Stimulated activated CD8-positive, alpha-beta memory T cell treated with anti-CD3 and anti-CD28 coated beads, Interleukin-15, amount 100 ng/mL, for 48 hours (primary cell): ENCODE results near the gene CRNN.

Experiments
- DNase-seq, 2 donors: peaks; one replicate each; pipeline ENCODE4 v3.0.0-alpha.2; 2020; ENCODE audit warnings: low read depth in 2 of 2

Gene CRNN

DNA sequence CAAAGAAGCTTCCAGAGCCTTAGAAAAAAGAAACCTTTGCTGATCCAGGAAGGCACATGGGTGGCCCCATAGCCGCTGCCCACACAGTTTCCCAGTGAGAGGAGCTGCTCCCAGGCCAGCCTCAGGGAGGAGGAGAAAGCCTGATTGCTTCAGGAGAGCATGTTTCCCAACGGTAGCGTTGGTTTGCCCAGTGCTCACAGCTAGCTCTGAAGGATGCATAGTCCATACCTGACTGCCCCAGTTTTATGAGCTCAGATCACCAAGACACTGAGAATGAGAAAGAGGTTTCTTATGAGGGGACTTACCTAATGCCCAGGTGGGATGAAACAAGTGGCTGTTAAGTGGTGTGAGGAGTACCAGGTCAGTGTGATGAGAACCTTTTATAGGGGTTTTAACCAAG, at the start of gene CRNN:
Gene CRNN, minus strand, starts transcription at position 355 of the 400 bp plus-strand sequence. CDS start 2,030 bp downstream, outside the sequence.
- DNase-seq = no peak

DNA sequence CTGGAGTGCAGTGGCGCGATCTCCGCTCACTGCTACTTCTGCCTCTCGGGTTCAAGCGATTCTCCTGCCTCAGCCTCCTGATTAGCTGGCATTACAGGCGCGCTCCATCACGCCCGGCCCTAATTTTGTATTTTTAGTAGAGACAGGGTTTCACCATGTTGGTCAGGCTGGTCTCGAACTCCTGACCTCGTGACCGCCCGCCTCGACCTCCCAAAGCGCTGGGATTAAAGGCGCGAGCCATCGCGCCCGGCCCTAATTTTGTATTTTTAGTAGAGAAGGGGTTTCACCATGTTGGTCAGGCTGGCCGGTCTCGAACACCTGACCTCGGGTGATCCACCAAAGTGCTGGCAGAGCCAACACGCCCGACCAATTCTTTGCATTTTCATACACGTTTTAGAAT, 48.6 kb upstream of the CRNN start:
- DNase-seq = no peak

DNA sequence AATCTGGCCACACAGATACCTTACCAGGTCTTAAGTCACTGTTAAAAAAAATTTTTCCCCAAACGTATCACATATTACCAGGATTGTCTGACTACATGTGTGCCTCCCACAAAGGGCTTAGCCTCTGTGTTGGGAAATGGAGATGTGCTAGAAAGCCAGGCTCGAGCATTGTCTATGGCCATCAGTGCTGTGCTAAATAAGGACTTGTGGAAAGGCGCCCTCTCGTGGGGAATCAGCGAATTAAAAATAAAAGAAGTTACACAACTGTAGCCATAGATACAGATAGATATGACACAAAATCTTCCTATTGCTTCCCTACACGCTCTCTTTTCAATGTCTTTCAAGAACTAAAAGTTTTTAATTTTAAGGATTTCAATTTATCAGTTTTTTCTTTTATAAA, 47.5 kb upstream of the CRNN start:
- peak in 1 of 2 donors; percentile 27 for DNase-seq

DNA sequence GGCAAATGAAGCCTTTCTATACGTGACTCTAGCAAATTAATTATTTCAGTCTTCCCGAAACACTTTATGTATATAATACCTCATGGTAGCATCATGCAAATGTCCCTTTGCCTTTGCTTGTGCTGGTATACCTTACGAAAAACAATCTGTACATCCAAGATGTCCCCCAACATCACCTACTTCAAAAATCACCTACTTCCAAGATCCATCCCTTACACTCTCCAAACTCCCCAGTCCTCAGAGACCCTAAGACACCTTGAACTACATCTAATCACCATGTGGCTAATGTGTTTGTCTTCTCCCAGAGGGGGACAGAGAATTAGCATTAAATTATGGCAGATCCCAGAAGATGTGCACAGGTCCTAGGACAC, 46.5 kb upstream of the CRNN start:
- no peak for DNase-seq

DNA sequence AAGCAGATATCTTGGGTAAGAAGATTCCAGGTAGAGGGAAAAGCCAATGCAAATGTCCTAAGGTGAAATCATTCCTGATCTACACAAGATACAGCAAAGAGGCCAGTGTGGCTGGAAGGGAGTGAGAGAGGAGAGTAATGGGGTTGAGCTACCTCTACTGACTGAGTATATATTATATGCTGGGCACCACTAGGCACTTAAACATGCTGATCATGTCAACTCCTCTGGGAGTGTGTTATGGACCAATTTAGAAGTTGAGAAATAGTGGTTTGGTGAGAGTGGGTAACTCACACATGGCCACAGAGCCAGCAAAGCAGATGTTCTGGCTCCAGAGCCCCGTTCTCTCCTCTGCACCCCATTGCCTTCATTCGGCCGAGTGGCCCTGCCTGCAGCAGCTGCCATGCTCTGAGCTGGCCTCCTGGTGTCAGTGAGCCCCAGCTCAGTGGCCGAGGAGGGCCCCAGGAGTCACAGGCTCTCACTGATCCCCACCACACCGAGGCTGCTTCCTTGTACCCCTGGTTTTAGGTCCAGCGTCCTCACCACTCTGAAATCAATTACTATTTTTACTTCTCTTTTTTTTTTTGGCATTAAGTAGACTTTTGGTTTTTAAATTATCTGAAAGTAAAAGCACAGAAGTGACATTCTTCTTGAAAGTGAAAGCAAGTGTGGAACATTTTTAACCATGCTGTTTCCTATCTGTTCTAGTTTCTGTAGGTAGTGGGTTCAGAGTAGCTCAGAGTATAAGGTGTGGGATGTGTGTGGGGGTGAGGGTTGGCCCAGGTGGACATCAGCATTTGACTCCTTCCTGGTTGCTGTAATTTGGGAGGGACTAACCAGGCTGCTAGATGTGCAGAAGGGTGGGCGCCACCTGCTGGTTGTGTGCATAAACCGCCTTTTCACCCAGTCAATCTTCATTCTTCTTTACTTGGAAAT, 45.8 kb upstream of the CRNN start:
- peak; percentile 49 to 65 for DNase-seq

DNA sequence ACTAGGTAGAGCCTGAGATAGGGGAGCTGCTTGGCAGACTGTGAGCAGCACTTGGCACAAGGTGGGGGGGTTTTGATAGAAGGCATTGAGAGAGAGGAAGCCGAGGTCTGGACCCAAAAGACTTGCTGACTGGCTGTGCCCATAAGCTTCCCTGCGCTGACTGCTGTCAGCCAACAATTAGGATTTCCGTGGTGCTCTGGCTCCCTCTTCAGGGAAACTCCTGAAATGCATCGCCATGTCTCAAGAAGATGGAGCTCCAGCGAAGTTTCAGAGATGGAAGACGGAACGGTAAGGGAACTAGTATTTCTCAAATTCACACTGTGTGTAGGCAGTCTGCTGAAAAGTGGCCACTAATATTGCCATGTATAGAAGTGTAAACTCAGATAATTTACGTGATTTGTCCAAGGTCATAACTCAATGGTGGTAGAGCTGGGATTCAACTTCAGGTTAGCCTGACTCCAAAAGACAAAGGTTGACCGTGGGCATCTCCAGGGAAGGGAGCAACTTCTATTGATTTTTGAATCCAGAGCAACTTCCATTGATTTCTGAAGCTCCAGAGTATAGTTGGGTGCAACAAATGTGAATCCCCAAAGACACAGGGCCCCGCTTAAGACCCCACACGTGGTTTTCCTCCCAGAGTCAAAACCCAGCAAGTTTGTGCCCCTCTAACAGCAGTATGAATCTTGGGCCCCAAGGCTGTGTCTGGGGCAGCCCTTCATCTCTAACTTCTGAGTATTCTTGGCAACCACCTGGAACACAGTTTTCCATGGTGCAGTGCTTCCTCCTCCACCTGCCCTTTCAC, 44.5 kb upstream of the CRNN start:
- DNase-seq = peak; percentile 51 to 54

DNA sequence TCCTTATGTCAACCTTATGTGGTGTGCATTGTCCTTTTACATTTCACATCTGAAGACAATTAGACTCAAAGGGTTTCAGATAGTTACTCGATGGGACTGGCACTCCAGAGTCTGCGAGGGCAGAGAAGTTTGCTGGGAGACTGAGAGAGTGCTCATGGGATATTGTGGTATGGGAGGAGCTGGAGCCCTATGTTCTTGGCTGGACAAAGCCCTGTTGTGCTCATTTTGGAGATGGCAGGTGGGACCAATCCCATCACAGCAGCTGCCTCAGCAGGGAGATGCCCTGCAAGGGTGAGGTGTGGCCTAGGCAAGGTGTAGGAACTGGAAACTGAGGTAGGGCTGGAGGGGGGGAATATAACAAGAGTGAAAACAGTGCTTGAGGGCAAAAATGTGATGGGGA, 43.5 kb upstream of the CRNN start:
- no peak for DNase-seq

DNA sequence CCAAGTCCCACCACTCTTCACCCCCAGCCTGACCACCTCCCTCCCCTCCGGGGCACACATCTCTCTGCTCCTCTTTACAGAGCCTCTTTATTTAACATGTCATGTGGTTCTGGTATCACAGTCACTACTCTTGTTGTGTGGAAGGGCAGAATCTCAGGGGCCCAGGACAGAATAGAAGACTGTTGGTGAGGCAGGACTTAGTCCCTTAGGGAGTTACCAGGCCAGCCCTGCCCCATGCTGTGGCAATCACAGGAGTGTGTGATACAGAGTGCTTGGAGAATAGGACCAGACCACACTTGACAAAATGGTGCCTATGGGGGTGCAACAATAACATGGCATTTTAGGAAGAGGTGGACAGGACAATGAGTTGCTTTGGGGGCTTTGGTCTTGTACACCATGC, 43.0 kb upstream of the CRNN start:
- no peak for DNase-seq

DNA sequence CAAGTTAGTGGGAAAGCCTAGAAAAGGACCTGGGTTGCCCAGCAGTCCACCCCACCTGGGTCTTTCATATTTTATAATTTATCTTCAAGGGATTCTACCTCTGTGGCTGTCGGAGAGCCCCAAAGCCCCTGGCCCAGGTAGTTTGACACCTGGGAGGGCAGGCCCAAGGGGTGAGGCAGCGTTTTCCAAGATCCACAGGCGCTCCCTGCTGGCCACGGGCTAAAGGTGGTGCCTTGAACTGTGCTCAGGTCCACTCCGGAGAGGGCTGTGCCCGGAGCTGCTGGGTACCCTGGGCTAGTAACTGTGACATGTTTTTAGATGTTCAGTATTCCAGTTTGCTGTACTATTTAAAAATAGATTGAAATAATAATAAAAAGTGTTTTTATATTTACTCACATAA, 37.2 kb upstream of the CRNN start:
- DNase-seq = no peak

DNA sequence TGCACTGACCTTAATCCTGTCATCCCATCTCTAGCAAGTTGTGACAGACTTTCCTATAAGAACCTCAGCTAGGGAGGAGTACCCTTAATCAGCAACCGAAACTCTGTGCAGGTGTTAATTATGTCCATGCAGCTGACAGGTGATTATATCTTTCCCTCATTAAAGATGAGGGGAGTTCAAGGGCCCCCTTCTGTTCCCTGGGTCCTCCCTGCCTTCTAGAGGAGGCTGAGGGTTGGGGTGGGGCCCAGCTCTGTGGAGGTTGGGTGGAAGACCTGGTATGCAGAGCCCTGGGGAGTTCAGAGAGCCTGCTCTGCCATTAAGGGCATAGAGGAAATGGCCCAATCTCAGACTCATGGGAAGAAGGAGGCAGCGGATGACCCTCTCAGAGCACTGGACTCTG, 35.6 kb upstream of the CRNN start:
- no peak for DNase-seq

DNA sequence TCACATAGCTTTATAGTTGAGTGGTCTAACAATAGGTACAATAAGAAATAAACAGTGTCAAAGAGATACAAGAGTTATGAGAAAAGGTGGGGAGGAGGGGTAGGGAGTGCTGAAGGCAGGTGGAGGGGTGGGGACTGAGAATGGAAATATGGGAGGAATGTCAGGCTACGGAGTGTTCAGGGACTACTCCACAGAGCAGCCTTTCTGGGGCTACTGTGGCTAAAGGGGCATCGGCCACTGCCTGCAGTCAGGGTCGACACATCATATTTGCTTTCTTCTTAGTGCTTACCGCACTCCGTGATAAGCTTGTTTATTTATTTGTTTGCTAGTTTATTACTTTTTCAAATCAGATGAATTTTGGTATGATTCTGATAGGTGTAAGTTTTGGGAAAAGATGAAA, 34.4 kb upstream of the CRNN start:
- DNase-seq = no peak

DNA sequence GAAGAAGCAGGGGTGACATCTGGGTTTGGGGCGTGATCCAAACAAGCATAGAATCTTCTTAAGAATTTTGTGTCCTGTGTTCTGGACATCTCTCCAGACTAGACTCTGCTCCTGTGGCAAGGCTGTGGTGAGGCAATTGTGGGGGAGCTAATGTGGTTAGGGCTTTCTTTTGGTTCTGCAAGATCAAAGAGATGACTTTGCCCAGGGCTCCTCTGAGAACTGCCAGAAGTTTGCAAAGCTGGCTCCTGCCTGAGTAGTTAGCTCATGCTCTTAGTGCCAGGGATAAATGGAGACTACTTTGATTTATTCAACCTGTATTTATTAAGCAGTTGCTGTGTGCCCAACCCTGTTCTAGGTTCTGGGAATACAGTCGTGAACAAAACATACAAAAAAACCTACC, 34.0 kb upstream of the CRNN start:
- DNase-seq = no peak

DNA sequence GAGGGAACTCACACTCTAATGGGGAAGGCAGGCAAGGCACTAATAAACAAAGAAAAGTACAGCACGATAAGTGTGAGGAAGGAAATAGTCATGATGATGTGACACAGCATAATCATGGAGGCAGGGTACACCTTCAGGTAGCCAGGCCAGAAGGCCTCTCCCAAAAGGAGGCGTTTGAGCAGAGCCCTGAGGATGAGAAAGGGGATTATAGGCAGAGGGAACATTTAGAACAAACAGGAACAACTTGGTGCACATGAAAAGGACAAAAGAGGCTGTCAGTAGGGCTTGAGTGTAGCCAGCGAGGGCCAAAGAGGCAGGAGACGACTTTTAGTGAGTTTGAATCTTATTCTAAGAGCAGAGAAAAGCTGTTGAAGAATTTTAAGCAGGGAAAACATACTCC, 33.4 kb upstream of the CRNN start:
- no peak for DNase-seq

DNA sequence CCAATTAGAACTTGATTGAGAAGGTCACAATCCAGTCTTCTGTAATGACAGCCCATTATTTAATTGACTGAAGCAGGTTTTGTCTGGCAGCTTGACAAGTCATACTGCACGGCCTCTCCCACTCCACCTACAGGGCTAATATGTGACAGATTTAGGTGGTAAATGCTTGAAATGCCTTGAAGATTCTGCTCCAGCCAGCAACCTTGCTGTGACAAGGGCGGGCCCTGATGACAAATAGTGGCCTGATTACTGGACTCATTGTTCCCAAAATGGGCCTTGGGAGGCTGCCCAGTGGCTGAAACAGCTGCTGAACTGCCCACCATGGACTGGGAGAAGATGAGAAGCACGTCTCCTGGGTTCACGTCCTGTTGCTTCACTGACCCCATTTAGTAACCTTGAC, 30.0 kb upstream of the CRNN start:
- no peak for DNase-seq

DNA sequence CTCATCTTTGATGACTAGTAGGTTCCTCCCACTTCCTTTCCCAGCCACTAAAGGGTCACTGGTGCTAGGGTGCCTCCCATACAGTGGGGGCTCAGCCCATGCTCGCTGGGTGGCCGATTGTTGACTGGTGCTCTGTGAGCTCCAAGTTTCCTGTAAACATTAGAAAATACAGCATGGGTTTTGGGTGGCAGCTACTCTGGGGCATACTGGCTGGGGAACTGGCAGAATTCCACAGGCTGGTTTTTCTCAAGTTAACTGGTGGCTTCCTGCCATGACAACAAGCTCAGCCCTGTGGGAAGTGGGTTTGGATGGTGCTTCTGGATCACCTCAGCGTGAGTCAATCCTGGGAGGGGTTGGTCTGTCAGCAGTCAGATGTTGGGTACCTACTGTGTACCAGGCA, 28.7 kb upstream of the CRNN start:
- no peak for DNase-seq

DNA sequence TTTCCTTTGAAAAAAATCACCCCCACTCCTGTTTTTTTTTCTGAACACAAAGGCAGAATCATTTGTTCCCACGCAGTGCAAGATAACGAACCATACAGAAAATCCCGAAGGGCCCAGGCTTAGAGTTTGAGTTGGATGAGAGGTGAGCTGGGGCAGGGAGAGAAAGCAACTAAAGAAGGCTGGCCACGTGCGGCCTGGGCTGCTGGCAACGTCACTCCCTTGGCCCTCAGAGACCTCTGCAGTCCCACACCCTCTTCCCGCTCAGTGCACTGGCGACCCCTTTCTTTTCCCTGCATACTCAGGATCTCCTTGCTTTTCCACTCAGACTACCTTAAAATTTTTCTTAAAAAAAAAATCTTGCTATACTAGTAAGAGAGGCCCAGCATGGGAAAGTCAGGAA, 28.2 kb upstream of the CRNN start:
- DNase-seq = no peak

DNA sequence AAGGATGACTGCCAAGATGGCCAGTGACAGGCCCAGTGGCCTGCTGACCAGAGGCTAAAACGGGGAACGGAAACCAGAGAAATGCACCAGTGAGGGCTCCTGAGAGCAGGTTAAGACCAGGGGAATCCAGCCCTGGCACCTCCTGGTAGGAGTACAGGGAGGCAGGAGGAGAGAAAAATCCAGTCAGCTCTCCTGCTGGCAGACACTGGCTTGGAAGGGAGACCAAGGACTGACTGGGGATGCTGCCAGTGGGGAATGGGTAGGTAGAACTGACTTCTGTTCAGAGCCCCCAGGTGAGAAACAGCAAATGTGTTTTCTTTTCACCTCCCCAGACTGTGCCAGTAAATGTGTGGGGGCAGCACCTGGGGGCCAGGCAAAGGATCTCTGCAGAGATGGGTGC, 27.7 kb upstream of the CRNN start:
- DNase-seq = no peak

DNA sequence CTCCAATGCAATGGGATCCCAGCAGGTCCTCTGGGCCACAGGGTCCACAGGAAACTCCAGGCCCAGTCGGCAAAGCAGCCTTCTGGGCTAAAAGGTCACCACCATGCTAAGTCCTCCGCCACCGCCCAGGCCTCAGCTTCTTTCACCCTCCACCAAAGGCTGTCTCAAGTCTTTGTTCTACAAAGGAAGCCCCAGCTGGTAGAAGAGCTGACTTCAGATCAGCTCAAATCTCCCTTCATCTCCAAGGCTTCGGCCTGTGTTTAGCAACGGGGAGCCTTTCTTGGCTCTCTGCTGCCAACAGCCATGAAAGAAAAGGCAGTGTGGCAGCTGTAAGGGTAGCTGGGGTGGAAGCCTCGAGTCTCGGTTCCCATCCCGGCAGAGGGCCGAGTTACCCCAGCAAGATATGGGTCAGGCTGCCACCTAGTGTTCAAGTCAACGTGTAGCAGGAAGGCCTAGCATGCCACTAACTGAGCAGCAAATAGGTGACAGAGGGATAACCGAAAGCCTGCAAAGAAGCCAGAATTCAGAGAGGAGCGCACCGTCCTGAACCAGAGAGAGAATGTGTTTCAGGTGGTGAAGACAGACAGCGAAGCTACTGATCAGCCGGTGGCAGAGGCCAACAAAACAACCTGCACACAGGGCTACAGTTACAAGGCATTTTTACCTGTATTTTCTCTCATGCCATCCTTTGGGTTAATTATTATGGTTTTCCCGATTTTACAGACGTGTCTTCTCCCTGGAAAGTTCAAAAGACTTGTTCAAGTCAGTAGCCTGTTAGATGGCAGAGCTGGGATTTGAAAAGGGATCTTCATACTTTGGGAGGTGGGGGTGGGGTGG, 26.8 kb upstream of the CRNN start:
- peak; percentile 43 to 45 for DNase-seq

DNA sequence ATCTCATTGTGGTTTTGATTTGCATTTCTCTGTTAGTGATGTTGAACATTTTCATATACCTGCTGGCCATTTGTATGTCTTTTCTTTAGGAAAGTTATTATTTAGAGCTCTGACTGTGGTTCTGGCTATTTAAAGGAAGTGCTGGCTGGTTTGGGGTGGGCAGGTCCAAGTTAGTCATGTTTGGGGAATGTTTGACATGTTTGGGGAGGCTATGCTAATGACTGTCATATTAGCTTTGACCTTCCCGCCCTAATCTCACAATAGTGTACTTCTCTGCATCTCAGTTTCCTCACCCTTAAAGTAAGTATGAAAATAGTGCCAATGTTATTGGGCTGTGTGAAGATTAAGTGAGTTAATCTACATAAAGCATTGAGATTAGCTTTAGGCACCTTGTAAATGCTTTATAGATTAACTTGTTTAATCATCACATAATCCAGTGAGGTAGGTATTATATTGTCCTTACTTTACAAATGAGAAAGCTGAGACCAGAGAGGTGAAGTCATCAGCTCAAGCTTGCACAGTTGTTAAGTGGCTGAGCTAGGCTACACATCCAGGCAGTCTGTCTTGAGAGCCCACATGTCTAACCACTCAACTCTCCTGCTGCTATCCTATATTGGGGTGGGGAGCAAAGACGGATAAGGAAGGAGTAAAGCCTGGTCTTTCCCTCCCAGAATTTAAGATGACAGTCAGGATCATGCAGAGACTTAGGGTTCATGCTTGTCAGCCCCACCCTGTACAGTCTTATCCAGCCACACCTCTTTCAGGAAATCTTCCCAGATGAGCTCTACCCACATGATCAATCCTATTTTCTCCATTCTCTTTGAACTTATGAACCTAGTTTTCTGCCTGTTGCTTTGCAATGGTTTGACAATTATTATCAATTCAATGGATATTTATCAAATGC, 22.8 kb upstream of the CRNN start:
- DNase-seq = no peak

DNA sequence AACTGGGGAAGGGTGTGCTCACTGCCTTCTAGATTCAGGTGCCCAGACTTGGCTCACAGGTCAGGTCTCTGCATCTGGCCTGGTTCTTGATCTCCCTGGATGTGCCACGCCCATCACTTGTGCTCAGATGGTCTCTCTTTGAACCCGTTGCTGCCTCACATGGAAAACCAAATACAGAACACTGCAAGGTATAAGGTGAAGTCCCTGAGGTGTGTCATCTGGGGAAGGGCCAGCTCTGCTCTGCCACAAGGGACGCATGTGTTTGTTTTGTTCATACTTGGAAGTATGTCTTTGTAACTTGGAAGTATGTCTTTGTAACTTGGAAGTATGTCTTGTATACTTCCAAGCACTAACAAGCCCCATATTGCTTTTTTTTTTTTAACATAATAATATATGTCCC, 13.4 kb upstream of the CRNN start:
- DNase-seq = no peak

DNA sequence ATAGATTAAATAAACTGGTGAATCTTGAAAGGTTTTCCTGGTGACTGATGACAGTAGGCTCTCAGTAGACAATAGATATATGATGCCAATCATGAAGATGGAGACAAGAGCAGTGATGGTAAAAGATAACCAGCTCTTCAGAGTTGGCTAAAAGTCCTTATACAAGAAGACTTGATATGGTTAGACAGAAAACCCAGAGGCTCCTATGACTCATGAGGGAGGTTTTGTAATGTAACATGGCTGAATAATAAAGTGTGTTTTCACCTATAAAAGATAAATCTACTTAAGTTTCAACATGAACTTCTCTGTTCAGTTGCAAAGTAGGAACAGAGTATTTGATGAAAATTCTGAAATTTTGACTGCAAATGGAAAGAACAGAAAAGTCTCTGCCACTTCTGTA, 12.7 kb upstream of the CRNN start:
- no peak for DNase-seq
